A549 (cell line): ENCODE measurements around the gene COL2A1.

Source experiments
- CTCF ChIP-seq: fragments of >200 bp; sonication (Bioruptor Twin); formaldehyde crosslinking; IDR thresholded peaks from 3 replicates; pipeline ENCODE4 v1.5.1; 2016
- ELK1 ChIP-seq: fragments of 150-350 bp; IDR thresholded peaks from 2 replicates; pipeline ENCODE4 v1.6.1; 2014; ENCODE audit warnings: low read depth, mild to moderate bottlenecking, low read length
- EP300 ChIP-seq, 2 experiments: fragments of >200 bp; sonication (Bioruptor Twin); formaldehyde crosslinking; IDR thresholded peaks; 2 replicates in 1 of 2; 3 replicates in 1 of 2; pipeline ENCODE4 v1.6.1; 2016 to 2017
- FOSL2 ChIP-seq, 2 experiments: fragments of 450-650 bp in 1 of 2; fragments of >200 bp in 1 of 2; sonication (Bioruptor Twin) in 1 of 2; formaldehyde crosslinking; IDR thresholded peaks; 2 replicates each; pipeline versions ENCODE4 v1.5.0 to v1.6.1; 2016 to 2020; ENCODE audit warnings: mild to moderate bottlenecking in 1 of 2, moderate library complexity in 1 of 2
- JUN ChIP-seq, 2 experiments: fragments of >200 bp; sonication (Bioruptor Twin); formaldehyde crosslinking; IDR thresholded peaks; 2 replicates in 1 of 2; 3 replicates in 1 of 2; pipeline ENCODE4 v1.6.1; 2016 to 2017
- JUNB ChIP-seq: fragments of >200 bp; sonication (Bioruptor Twin); formaldehyde crosslinking; IDR thresholded peaks from 2 replicates; pipeline ENCODE4 v1.6.1; 2016
- MAFK ChIP-seq: fragments of 450-650 bp; IDR thresholded peaks from 2 replicates; pipeline ENCODE4 v1.6.1; 2014; ENCODE audit not compliant: partially characterized antibody
- POLR2A ChIP-seq: IDR thresholded peaks from 2 replicates; pipeline ENCODE4 v1.6.1; 2012; ENCODE audit warnings: mild to moderate bottlenecking, low read length
- RAD21 ChIP-seq, 2 experiments: fragments of >200 bp in 1 of 2; sonication (Bioruptor Twin) in 1 of 2; formaldehyde crosslinking in 1 of 2; IDR thresholded peaks in 1 of 2; conservative IDR thresholded peaks in 1 of 2; 2 replicates in 1 of 2; 3 replicates in 1 of 2; pipeline ENCODE4 v1.6.1; 2012 to 2018; ENCODE audit warnings: inconsistent platforms in 1 of 2
- RCOR1 ChIP-seq: fragments of 150-350 bp; IDR thresholded peaks from 2 replicates; pipeline ENCODE4 v1.6.1; 2014; ENCODE audit warnings: antibody characterized with exemption, low read length, low read depth
- REST ChIP-seq: fragments of 200-600 bp; sonication (generic); IDR thresholded peaks from 2 replicates; pipeline ENCODE4 v1.6.1; 2016; ENCODE audit warnings: antibody characterized with exemption, mild to moderate bottlenecking, moderate library complexity

GRCh38 chr12:47945341-47945728 is 58.9 kb downstream of the COL2A1 start:
- TF ChIP-seq RAD21 (conservative IDR thresholded peaks at IDR 0.05 in 1 of 2, IDR thresholded peaks at IDR 0.05 in 1 of 2) (no peak), EP300 (IDR thresholded peaks at IDR 0.05) (no peak), JUN (IDR thresholded peaks at IDR 0.05) (no peak), ELK1 (no peak), CTCF (no peak), MAFK (no peak), POLR2A (no peak), REST (no peak), RCOR1 (no peak), FOSL2 (IDR thresholded peaks at IDR 0.05) (no peak), FOSL2 (CRISPR knock-in tag; IDR thresholded peaks at IDR 0.05) (no peak), JUNB (no peak)
